SKM-1 treated with dmso at 0.1 percent for 144 hours (cell line): Measurements from ENCODE around the gene SPINDOC.

ENCODE experiments used
- DNase-seq: peaks from one replicate; lab custom pipeline; 2025; ENCODE audit not compliant: unreplicated experiment; lab: John Stamatoyannopoulos, UW

SPINDOC gene

DNA sequence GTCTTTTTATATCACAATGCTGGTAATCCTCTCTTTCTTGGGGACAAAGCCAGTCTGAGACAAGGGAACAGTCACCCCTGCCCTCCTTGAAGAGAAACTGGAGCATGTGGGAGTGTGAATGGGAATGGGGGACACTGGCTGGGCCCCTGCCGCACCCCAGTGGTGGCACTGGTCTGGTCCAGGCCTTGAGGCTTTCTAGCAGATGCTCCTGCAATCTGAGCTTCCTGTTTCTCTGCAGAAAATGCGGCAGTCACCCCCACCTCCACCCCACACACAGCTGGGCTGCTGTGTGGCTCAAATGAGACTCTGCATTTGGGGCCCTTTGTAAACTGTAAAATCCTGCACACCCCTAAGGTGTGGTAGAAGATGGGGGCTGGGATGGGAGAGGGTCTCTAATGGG, 19.1 kb downstream of the SPINDOC start:
- peak; percentile 29 for DNase-seq

DNA sequence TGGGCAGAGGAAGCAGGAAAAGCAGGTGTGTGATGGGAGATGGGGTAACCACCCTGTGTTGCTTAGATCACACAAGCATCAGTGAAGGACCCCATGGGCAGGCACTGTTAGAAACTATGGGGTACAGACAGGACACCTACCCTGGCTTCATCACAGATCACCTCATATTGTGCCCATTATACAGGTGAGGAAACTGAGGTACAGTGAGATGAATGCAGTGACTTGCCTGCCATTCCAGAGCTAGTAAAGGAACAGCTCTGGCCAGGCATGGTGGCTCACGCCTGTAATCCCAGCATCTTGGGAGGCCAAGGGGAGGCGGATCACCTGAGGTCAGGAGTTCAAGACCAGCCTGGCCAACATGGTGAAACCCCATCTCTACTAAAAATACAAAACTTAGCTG, 19.8 kb downstream of the SPINDOC start:
- no peak for DNase-seq

DNA sequence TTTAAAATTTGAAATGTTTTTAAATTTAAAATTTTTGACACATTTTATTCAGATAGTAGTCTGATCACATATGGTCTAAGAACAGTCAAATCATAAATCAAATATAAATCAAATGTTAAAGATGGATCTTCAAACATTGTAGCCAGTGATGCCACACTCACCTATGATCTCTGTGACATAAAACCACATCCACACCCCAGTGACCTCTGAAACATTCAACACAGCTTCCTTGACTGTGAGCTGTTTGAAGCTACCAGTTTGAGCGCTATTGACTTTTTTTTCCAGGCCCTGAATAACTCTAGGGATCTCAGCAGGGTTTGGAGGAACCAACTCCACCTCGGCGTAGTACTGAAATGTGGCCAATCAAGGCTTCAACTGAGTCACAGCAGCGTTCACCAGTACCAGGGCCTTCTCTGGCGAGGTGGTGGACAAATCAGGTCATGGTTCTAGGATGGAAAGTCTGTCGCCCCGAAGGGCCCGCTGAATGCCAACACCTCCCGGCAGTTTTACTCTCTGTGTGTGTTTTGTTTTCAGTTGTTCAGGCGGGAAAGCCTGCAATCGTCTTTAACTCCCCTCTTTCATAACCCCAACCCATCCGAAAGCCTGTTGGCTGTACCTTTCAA, 21.4 kb downstream of the SPINDOC start:
- DNase-seq, result no peak

DNA sequence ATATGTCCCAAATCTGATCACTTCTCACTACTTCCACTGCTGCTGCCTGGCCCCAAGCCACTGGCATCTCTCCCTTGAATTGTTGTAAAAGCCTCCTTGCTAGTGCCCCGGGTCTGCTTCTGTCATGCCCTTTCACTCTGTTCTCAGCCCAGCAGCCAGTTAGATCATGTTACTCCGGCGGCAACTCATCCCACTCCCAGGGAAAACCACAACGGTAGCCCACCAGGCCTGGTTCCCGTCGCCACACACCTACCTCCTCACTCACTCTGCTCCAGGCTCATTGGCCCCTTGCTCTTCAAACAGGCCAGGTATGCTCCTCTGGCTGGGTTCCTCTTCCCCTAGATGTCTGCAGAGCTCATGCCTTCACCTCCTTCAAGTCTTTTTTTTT, 21.9 kb downstream of the SPINDOC start:
- no peak for DNase-seq

DNA sequence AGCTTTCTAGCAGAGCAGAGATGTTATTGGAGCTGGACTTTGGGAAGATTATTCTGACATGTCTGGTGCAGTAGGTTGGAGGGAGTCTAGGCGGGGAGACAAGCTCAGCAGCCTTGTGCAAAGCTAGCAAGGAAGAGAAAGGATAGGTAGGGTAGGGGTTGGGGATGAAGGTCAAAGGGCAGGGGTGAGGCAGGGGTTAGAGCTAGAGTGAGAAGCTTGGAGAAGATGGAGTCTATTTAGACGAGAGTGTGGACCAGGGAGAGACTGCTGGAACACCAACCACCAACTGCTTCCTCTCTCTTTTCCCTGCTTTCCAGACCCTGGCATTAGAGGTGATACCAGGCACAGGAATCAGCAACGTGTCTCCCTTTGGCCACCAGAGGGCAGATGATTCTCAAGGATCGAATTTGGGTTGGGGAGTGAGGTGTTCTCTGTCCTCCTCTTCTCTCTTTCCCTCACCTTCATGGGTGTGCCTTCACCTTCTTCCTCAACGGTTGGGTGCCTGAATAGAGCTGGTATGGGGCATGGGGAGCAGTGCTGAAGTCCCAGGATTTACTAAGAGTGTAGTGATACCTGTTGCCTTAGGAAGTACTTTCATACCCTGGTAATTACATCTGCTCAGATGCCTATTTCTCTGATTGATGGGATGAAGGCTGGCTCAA, 23.9 kb downstream of the SPINDOC start:
- DNase-seq, result peak; percentile 80

DNA sequence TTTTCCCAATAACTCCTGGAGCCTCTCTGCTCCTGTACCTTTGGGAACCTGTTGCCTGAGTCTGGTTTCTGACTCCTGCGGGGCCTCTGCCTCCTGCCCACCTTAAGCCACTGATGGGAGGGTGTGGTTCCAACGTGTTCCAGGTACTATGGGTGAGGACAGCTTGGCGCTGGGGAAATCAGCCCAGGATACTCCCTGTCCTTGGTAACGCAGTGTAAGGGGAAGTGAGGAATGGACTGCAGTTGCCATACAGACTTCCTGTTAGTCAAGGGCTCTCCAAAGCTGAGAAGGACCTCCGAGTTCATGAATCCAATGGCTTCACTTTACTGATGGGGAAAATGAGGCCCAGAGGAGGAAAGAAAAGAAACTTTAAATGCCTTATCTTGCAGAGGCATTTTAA, 24.5 kb downstream of the SPINDOC start:
- peak; percentile 47 for DNase-seq

DNA sequence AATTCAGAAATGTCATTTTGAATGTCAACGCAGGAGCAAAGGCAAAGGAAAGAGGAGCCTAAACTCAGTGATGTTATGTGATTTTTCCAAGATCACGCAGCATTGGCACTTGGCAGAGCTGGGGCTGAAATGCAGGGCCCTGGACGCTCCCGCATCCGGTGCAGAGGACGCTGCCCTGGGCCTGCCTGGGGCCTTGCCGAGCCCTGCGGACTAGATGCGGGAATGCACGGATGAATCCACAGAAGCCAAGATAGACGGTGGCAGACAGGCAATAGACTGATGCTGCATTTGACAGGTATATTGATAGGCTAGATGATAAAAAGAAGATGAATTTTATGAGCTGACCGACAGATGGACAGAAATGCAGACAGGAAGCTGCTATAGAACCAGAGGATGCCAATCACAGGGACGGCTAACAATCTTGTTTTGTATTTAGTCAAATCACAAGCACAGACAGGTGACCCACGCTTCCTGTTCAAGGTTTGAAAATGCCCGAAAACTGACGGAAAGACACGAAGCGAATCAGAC, 25.0 kb downstream of the SPINDOC start:
- no peak for DNase-seq

DNA sequence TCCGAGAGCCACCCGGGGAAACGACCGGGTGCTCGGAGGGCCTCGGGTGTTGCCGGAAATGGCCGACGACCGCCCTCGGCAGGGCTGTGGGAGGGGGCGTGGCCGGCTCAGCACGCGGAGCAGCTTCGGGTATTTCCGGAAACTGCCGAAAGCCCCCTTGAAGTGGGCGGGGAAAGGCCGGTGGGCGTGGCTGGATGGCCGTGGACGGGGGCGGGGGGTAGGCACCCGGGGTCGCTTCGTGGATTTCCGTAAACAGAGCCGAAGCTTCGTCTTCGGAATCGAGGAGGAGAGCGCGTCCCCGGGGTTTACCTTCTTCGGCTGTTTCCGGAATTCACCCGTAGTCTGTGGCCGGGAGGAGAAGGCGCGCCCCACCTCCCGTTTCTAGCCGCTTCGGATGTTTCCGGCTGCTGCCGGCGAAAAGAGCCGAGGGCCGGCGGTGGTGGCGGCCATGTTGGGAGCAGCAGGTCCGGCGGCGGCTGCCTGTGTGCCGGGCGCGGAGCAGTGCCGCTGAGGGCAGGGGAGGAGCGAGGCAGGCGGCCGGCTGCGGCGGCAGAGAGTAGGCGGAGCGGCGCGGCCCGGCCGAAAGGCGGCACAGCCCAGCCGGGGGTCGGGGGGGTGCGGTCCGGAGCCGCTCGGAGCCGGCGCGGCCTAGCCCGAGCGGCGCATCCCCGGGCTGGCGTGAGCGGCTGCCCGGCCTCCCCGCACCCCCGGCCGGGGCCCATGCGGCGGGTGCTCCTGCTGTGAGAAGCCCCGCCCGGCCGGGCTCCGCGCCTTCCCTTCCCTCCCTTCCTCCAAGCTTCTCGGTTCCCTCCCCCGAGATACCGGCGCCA, 25.6 kb downstream of the SPINDOC start, which contains the start of gene MARK2:
MARK2 (plus strand) TSS at position 433 of the 830 bp plus-strand sequence; CDS start at position 830, 397 bp downstream.
- peak; percentile 96 for DNase-seq

DNA sequence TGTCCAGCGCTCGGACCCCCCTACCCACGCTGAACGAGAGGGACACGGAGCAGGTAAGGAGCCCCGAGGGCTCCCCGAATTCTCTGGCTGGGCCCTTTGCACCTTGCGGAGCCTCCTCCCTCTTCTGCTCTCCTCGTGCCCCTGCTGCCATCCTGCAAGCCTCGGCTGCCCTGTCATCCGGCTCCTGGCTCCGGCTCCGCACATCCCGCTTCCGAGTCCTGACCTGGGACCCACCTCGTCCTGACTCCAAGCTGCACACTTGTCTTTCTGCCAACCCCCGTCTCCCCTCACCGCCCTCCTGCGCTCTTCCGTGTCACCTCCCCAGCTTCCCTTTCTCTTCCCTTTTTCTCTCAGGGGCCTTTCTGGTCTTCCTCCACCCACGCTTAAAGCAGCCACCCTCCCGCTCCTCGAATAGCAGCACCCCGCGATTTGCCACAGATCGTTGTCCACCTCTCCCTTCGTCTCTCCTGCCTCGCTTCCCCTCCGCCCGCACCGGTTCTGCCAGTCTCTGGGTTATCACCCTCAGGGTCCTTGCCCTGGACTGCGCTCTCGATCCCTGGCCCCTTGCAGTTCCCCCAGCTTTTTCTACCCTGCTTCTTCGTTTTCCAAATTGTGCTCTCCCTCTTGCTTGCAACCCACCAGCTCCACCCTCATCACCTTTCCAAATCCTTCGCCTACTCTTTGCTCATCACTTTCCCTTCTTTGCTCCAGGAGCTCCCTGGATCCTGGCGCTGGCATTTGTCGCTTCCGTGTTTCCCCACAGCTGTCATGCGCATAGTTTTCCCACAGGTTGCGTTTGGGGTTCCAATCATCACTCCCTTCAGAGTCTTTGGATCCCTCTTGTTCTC, 26.5 kb downstream of the SPINDOC start:
- peak; percentile 44 for DNase-seq

DNA sequence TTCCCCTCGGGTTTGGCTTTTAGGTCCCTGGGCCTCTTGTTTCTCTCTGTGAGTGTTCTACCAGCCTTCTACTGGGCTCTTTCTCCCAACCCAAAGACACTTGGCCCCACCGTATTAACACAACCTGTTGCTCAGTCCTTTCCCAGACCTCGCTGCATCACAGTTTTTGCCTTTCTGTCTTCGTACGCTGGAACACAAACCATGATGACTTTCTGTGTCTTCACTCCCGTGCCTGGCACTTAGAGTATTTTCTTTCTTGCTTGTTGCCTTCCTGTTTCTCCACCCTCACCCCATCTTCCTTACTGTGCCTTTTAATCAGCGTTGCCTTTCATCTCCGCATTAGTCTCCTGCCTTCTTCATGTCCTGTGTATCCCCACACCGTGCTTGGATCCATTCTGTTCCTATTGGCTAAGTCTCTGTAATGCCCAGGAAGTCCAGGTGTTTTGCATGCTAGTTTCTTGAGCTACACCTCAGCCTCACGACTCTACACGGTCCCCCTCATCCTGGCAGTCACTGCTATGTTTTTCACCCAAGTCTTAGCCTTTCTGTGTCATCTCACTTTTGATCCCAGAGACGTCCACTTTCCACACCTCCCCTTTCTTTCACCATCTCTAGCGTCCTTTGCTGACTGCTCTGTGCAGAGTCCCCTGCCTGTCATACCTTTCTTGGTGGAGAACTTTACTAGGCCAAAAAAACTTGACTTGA, 27.3 kb downstream of the SPINDOC start:
- no peak for DNase-seq

DNA sequence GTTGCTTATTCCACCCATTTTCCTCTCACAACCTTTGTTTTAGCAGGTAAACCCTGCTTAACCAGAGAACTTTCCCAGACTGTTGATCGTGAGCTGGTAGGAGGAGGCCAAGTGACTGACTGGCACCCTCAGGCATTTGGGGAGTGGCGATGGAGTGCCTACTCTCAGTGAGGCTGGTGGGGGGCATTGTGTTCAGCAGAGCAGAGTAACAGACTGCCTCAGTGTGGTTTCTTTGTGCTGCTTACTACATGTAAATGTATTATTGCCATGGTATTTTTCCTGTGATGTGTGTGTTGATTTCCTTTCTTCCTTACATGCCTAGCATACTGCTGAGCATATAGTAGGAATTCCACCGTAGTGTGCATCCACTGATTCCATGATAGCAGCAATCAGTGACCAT, 28.3 kb downstream of the SPINDOC start:
- DNase-seq, result no peak

DNA sequence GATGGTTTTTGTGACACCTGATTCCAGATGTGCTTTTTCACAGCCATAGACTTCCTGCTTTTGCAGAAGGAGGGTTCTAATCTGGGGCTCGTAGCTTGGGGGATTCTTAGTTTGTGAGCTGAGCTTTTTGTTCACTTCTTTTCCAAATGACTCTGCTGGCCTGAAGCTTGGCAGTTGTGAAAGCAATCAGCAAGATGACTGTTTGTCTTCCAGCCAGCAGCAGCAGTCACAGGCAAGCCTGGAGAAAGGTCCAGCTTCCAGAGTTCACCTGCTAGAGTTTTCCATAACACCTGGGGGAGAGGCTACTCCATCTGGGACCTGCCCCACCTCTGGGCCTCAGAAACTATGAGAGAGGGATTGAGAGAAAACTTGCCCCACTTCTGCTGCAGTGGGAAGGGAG, 29.8 kb downstream of the SPINDOC start:
- no peak for DNase-seq

DNA sequence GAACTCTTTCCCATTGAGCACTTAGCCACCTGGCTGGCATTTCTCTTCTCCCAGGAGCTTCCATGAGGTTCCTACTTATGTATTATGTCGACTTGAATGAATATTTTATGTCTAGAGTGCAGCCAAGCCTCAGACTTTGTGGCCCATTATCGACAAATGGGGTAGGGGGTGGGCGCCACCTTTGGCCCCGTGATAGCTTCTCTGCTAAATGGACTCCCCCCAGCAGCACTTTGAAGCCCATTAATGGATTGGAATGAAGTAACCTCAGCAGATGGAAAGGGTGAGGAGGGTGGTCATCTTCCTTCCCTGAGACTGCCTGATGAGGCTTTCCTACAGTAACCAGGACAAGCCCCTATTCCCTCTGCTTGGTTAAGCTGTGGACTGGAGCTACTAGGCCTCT, 31.6 kb downstream of the SPINDOC start:
- no peak for DNase-seq

DNA sequence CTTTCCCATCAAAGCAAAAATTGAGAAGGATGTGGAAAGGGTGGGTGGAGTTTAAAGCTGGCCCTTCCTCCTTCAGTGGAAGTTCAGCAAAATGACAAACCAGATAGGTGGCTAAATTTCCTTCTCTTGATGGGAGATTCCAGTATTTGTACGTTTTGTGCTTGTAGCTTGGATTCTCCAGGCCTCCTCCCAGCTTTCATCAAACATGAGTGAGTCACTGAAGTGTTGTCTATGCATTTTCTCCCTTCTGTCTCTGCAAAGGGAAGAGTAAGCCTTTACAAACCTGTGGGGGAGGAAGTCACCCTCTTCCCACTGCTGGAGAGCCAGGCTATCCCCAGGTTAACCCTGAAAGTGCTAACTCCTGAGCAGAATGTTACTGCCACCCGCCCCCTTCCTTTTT, 32.0 kb downstream of the SPINDOC start:
- DNase-seq, result peak; percentile 27

DNA sequence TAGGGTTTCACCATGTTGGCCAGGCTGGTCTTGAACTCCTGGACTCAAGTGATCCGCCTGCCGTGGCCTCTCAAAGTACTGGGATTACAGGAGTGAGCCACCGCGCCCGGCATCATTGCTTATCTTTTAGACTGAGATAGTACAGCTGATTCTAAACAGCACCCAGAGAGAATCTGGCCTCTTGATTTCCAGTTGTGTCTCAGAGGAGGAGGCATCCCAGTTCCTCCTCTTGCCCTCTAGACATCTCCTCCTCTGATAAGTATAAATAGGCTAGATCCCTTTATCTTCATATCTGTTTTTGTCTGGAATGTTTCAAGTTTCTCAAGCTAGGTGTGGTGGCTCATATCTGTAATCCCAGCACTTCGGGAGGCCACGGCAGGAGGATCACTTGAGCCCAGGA, 32.7 kb downstream of the SPINDOC start:
- no peak for DNase-seq

DNA sequence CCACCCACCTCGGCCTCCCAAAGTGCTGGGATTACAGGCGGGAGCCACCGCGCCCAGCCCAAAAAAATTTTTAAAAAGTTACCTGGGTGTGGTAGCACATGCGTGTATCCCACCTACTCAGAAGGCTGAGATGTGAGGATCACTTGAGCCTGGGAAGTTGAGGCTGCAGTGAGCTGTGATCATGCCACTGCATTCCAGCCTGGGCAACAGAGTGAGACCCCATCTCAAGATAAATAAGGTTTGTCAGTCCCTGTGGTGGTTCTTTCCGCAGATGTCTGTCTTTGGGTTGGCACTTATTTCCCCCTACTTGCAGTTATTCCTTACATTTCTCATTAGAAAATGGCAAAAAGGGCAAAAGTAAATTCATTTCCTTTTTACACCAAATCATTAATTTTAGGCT, 33.6 kb downstream of the SPINDOC start:
- no peak for DNase-seq

DNA sequence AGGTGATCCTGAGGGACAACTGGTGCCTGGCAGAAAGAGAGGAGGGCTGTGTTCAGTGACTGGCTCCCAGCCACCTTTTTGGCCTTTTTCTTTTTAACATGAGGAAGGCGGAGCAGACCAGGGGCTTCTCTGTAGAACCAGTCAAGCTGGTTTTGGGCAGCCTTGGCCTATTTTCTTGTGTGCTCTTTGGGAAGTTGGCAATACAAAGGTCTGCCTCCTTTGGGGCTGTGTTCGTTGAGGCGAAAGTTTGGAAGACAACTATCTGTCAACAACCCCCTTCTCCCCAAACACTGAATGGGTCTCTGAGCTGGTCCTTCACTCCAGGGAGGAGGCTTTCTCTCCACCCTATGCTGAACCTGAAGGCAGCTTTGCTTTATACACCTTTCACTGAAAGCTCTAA, 34.1 kb downstream of the SPINDOC start:
- DNase-seq, result no peak

DNA sequence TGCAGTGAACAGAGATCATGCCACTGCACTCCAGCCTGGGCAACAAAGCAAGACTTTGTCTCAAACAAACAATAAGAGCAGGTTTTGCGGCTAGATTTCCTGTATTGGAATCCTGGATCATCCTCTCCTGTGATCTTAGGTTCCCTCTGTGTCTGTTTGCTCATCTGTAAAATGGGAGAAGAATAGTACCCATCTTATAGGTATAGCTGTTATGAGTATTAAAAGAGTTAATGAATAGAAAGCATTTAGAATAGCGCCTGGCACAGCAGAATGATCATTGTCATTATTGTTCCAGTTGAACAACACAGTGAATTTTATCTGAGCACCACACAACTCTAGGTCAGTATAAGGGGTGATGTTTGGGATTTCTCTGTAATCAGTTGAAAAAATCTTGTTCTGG, 36.4 kb downstream of the SPINDOC start:
- no peak for DNase-seq

DNA sequence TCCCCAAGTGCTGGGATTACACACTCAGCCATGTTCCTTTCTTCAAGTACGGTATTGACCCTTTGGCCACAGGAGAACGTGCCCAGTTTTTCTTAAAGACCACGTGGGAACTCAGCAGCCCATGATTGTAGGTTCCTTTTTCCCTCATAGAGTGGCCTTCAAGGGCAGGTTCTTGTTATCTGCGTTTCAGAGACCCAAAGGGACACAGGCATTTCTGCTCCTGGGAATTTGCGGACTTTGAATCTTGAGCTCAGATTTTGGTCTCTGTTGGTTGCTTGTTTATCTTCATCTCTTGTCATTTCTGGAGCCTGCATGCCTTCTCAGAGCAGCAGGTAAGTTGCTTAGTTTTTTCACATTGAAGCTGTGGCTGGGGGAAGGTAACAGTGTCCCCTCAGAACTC, 37.7 kb downstream of the SPINDOC start:
- DNase-seq, result no peak

DNA sequence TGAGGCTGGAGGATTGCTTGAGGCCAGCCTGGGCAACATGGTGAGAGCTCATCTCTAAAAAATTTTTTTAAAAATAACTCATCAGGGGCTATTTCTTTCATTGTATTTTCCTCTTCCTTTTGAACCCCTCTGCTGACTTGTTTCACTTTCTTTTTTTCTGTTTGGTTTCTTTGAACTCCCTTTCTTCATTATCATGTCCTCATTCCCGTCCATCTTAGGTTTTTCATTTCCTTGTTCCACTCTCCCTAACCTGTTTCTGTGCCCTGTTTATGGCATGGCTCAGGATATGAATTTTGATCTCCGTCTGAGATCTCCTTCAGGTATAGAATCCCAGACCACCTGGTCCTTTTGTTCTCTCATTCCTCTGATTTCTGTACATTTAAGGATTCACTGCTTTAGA, 38.1 kb downstream of the SPINDOC start:
- DNase-seq, result no peak
